H9 (cell line): Measurements from ENCODE around the gene ALX4. TPM values are rescaled to one million over a fixed set of nuclear protein-coding genes. Genes with fewer than 3 reads are reported as not detected.

Experiments used
- DNase-seq: peaks from one replicate; pipeline ENCODE4 v3.0.0-alpha.2; 2017
- H2AFZ ChIP-seq: one replicate; pipeline ENCODE4 v1.6.1; 2013; ENCODE audit warnings: mild to moderate bottlenecking, low read length, control low read depth, moderate library complexity
- H2AK5ac ChIP-seq: 2 replicates; pipeline ENCODE4 v1.6.1; 2013; ENCODE audit warnings: low read length, control low read depth, mixed read lengths; ENCODE audit not compliant: insufficient read length
- H2BK120ac ChIP-seq: one replicate; pipeline ENCODE4 v1.6.1; 2013; ENCODE audit warnings: low read depth, mild to moderate bottlenecking, low read length, control low read depth, inconsistent platforms; ENCODE audit not compliant: poor library complexity, severe bottlenecking
- H2BK12ac ChIP-seq: 2 replicates; pipeline ENCODE4 v1.6.1; 2013; ENCODE audit warnings: low read length, control low read depth, mixed read lengths, low read depth; ENCODE audit not compliant: insufficient read length
- H2BK15ac ChIP-seq: 2 replicates; pipeline ENCODE4 v1.6.1; 2013; ENCODE audit warnings: low read depth, low read length, control low read depth
- H2BK20ac ChIP-seq: one replicate; pipeline ENCODE4 v1.6.1; 2013; ENCODE audit warnings: low read depth, mild to moderate bottlenecking, low read length, control low read depth, inconsistent platforms; ENCODE audit not compliant: poor library complexity, severe bottlenecking
- H2BK5ac ChIP-seq: 2 replicates; pipeline ENCODE4 v1.6.1; 2013; ENCODE audit warnings: low read length, control low read depth, mixed read lengths; ENCODE audit not compliant: insufficient read length
- H3K14ac ChIP-seq: 2 replicates; pipeline ENCODE4 v1.6.1; 2013; ENCODE audit warnings: low read length, control low read depth; ENCODE audit not compliant: insufficient read depth
- H3K18ac ChIP-seq: 2 replicates; pipeline ENCODE4 v1.6.1; 2013; ENCODE audit warnings: low read depth, mild to moderate bottlenecking, mixed read lengths, low read length, control low read depth; ENCODE audit not compliant: insufficient read length
- H3K23ac ChIP-seq: 2 replicates; pipeline ENCODE4 v1.6.1; 2013; ENCODE audit warnings: low read length, control low read depth, mixed read lengths, low read depth; ENCODE audit not compliant: insufficient read length
- H3K23me2 ChIP-seq: 2 replicates; pipeline ENCODE4 v1.6.1; 2013; ENCODE audit warnings: low read depth, mild to moderate bottlenecking, mixed read lengths, low read length, control low read depth; ENCODE audit not compliant: insufficient read length, poor library complexity, severe bottlenecking
- H3K27ac ChIP-seq: 2 replicates; pipeline ENCODE4 v1.5.1; 2013; ENCODE audit warnings: low read length, control low read depth, mixed read lengths, low read depth; ENCODE audit not compliant: insufficient read length
- H3K27me3 ChIP-seq: 2 replicates; pipeline ENCODE4 v1.6.1; 2013; ENCODE audit warnings: low read length, control low read depth, inconsistent platforms; ENCODE audit not compliant: insufficient read depth
- H3K4ac ChIP-seq: 2 replicates; pipeline ENCODE4 v1.6.1; 2013; ENCODE audit warnings: low read depth, mild to moderate bottlenecking, control low read depth, inconsistent platforms, low read length, moderate library complexity
- H3K4me1 ChIP-seq: 2 replicates; pipeline ENCODE4 v1.6.1; 2013; ENCODE audit warnings: low read length, control low read depth, inconsistent platforms; ENCODE audit not compliant: insufficient read depth
- H3K4me2 ChIP-seq: 2 replicates; pipeline ENCODE4 v1.6.1; 2013; ENCODE audit warnings: low read length, control low read depth, mixed read lengths; ENCODE audit not compliant: insufficient read length, insufficient read depth
- H3K56ac ChIP-seq: 2 replicates; pipeline ENCODE4 v1.6.1; 2013; ENCODE audit warnings: low read depth, mild to moderate bottlenecking, mixed read lengths, low read length, control low read depth; ENCODE audit not compliant: insufficient read length
- H3K79me1 ChIP-seq: 2 replicates; pipeline ENCODE4 v1.6.1; 2013; ENCODE audit warnings: low read depth, mild to moderate bottlenecking, moderate library complexity, low read length, control low read depth, inconsistent platforms; ENCODE audit not compliant: insufficient read depth, poor library complexity, severe bottlenecking
- H3K79me2 ChIP-seq: 2 replicates; pipeline ENCODE4 v1.6.1; 2013; ENCODE audit warnings: low read length, control low read depth, inconsistent platforms; ENCODE audit not compliant: insufficient read depth
- H3K9ac ChIP-seq: 2 replicates; pipeline ENCODE4 v1.6.1; 2013; ENCODE audit warnings: low read length, control low read depth, mixed read lengths; ENCODE audit not compliant: insufficient read length; ENCODE audit errors: extremely low read depth
- H3K9me3 ChIP-seq: one replicate; pipeline ENCODE4 v1.6.1; 2013; ENCODE audit warnings: low read depth, low read length, inconsistent platforms; ENCODE audit not compliant: control insufficient read depth
- H3T11ph ChIP-seq: one replicate; pipeline ENCODE4 v1.6.1; 2013; ENCODE audit warnings: mild to moderate bottlenecking, low read length, control low read depth, inconsistent platforms
- H4K20me1 ChIP-seq: one replicate; pipeline ENCODE4 v1.6.1; 2013; ENCODE audit not compliant: control insufficient read depth, insufficient read length, insufficient read depth
- H4K5ac ChIP-seq: 2 replicates; pipeline ENCODE4 v1.6.1; 2013; ENCODE audit warnings: low read depth, mild to moderate bottlenecking, mixed read lengths, low read length, control low read depth; ENCODE audit not compliant: insufficient read length
- H4K8ac ChIP-seq: replicated peaks from 2 replicates; pipeline ENCODE4 v1.6.1; 2013; ENCODE audit warnings: low read length, control low read depth, mixed read lengths, low read depth; ENCODE audit not compliant: insufficient read length
- H4K91ac ChIP-seq: 2 replicates; pipeline ENCODE4 v1.6.1; 2013; ENCODE audit warnings: low read depth, mild to moderate bottlenecking, moderate library complexity, mixed read lengths, low read length, control low read depth; ENCODE audit not compliant: insufficient read length
- H3K27ac Mint-ChIP-seq, 3 experiments: 2 replicates in 2 of 3; 3 replicates in 1 of 3; pipeline ENCODE4 v1.8.0; 2020 to 2021; ENCODE audit warnings: mixed read lengths in 3 of 3, mild to moderate bottlenecking in 1 of 3, moderate library complexity in 1 of 3
- H3K27me3 Mint-ChIP-seq: 2 replicates; pipeline ENCODE4 v1.8.0; 2021; ENCODE audit warnings: low read depth, mild to moderate bottlenecking, moderate library complexity, mixed read lengths
- H3K36me3 Mint-ChIP-seq, 3 experiments: 2 replicates in 2 of 3; 3 replicates in 1 of 3; pipeline ENCODE4 v1.8.0; 2020 to 2021; ENCODE audit warnings: low read depth in 3 of 3, mixed read lengths in 3 of 3; ENCODE audit not compliant: insufficient read depth in 1 of 3
- H3K4me1 Mint-ChIP-seq, 2 experiments: 2 replicates each; pipeline ENCODE4 v1.8.0; 2020; ENCODE audit warnings: mixed read lengths in 2 of 2
- H3K4me3 Mint-ChIP-seq, 2 experiments: 2 replicates in 1 of 2; 3 replicates in 1 of 2; pipeline ENCODE4 v1.8.0; 2020 to 2021; ENCODE audit warnings: mild to moderate bottlenecking in 2 of 2, mixed read lengths in 2 of 2, moderate library complexity in 1 of 2
- H3K9me3 Mint-ChIP-seq, 2 experiments: 2 replicates in 1 of 2; 3 replicates in 1 of 2; pipeline ENCODE4 v1.8.0; 2020; ENCODE audit warnings: mild to moderate bottlenecking in 2 of 2, mixed read lengths in 2 of 2, moderate library complexity in 1 of 2
- WGBS: extraction: QIAGEN DNeasy Blood & Tissue Kit; methylation state at CpG from one replicate; pipeline ENCODE4 v1.1.7; 2013; ENCODE audit warnings: missing lambda C conversion rate, low lambda C conversion rate, mixed read lengths; ENCODE audit not compliant: insufficient read length; ENCODE audit errors: extremely low coverage; 5-methylcytosine and 5-hydroxymethylcytosine counted together
- total RNA-seq: library from RNA; stranded (reverse); gene quantifications from 2 replicates; pipeline ENCODE4 v1.2.1, GENCODE V29; 2021
- TF ChIP-seq, protein P1 (sequence below): fragments of 200-600 bp; sonication (generic); conservative IDR thresholded peaks from 3 replicates; pipeline ENCODE4 v1.8.0; 2021; ENCODE audit warnings: antibody characterized with exemption, mild to moderate bottlenecking

Gene ALX4
- total RNA-seq, 1 experiment from 2014 or later: not detected

- H3K4ac ChIP-seq: no peak overlapping the region
- H3K4me1 Mint-ChIP-seq: peaks cover 12 to 15% of the 10 kb centered on the region in 2 experiments
- H2BK20ac ChIP-seq: no peak overlapping the region
- no peak for DNase-seq
- H3K23ac ChIP-seq: no peak overlapping the region
- no peak overlapping the region for H2BK12ac ChIP-seq
- H3K9me3 ChIP-seq: no peaks in the 10 kb centered on the region
- no peak overlapping the region for H3K27ac Mint-ChIP-seq
- no peak overlapping the region for H2BK15ac ChIP-seq
- no peak overlapping the region for H3K18ac ChIP-seq
- no peaks in the 10 kb centered on the region for H3K23me2 ChIP-seq
- no peaks in the 10 kb centered on the region for H3K79me1 ChIP-seq
- WGBS: no CpG with 5 or more reads among the region's 7 CpGs
- H2BK120ac ChIP-seq: no peak overlapping the region
- H3K4me1 ChIP-seq: no peaks in the 10 kb centered on the region; the same call in 1 of the 2 replicates
- no peak overlapping the region for H3K4me2 ChIP-seq
- peaks cover 5% of the 10 kb centered on the region for H3K27me3 Mint-ChIP-seq
- H2AK5ac ChIP-seq: no peak overlapping the region
- H3K79me2 ChIP-seq: no peaks in the 10 kb centered on the region
- H4K20me1 ChIP-seq: no peaks in the 10 kb centered on the region
- TF ChIP-seq, protein P1, sequence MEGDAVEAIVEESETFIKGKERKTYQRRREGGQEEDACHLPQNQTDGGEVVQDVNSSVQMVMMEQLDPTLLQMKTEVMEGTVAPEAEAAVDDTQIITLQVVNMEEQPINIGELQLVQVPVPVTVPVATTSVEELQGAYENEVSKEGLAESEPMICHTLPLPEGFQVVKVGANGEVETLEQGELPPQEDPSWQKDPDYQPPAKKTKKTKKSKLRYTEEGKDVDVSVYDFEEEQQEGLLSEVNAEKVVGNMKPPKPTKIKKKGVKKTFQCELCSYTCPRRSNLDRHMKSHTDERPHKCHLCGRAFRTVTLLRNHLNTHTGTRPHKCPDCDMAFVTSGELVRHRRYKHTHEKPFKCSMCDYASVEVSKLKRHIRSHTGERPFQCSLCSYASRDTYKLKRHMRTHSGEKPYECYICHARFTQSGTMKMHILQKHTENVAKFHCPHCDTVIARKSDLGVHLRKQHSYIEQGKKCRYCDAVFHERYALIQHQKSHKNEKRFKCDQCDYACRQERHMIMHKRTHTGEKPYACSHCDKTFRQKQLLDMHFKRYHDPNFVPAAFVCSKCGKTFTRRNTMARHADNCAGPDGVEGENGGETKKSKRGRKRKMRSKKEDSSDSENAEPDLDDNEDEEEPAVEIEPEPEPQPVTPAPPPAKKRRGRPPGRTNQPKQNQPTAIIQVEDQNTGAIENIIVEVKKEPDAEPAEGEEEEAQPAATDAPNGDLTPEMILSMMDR: no peak
- H4K91ac ChIP-seq: no peak overlapping the region
- H2AFZ ChIP-seq: no peak overlapping the region
- no peak overlapping the region for H3K27ac ChIP-seq
- no peak overlapping the region for H3K4me3 Mint-ChIP-seq
- no peak overlapping the region for H4K5ac ChIP-seq
- no peak overlapping the region for H3K56ac ChIP-seq
- no peak overlapping the region for H3K14ac ChIP-seq
- no peaks in the 10 kb centered on the region for H3K36me3 Mint-ChIP-seq
- H3K9ac ChIP-seq: no peak overlapping the region
- H4K8ac ChIP-seq: no peak overlapping the region
- H3K9me3 Mint-ChIP-seq: no peaks in the 10 kb centered on the region; a peak in 1 of 5 replicates
- H3K27me3 ChIP-seq: no peaks in the 10 kb centered on the region
- no peak overlapping the region for H3T11ph ChIP-seq
- no peak overlapping the region for H2BK5ac ChIP-seq
Observed at GRCh38 chr11:44280257-44280656, 29.7 kb downstream of the ALX4 start.
